22Rv1 (cell line): ENCODE measurements around the gene SPEM1.

Experiments
- ZFX ChIP-seq: fragments of 450-650 bp; IDR thresholded peaks from 2 replicates; pipeline ENCODE4 v1.6.1; 2017; ENCODE audit warnings: antibody characterized with exemption, borderline replicate concordance
- TF ChIP-seq, protein P1 (sequence below): fragments of 450-650 bp; IDR thresholded peaks from 2 replicates; pipeline ENCODE4 v1.5.1; 2017; ENCODE audit warnings: mild to moderate bottlenecking

DNA sequence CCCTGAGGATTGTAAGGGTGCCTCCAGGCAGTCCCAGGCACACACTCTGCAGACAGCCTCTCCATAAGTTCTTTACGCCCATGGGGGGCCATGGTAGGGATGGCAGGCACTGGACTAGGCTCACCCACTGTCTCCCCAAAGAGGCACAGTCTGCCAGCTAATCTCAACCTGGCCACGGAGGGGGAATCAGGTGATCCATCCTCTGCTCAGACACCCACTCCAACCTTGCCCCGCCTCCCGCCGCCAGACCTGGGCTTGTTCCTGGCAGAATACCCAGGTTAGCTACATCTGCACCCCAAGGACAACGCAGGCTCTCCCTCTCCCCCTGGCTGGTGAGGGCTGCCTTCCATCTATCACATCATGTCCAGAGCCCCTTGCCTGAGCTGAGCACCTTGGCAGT lies 11.3 kb upstream of the SPEM1 start:
- TF ChIP-seq, protein P1, sequence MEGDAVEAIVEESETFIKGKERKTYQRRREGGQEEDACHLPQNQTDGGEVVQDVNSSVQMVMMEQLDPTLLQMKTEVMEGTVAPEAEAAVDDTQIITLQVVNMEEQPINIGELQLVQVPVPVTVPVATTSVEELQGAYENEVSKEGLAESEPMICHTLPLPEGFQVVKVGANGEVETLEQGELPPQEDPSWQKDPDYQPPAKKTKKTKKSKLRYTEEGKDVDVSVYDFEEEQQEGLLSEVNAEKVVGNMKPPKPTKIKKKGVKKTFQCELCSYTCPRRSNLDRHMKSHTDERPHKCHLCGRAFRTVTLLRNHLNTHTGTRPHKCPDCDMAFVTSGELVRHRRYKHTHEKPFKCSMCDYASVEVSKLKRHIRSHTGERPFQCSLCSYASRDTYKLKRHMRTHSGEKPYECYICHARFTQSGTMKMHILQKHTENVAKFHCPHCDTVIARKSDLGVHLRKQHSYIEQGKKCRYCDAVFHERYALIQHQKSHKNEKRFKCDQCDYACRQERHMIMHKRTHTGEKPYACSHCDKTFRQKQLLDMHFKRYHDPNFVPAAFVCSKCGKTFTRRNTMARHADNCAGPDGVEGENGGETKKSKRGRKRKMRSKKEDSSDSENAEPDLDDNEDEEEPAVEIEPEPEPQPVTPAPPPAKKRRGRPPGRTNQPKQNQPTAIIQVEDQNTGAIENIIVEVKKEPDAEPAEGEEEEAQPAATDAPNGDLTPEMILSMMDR: no peak
- no peak for TF ChIP-seq ZFX
